HL-60 (cell line): Measurements from ENCODE around the gene SLC12A5.

Source experiments
- POLR2AphosphoS5 ChIP-seq: IDR thresholded peaks from 2 replicates; pipeline ENCODE4 v1.6.1; 2012; ENCODE audit warnings: low read depth
- TF ChIP-seq, protein P1 (sequence below): IDR thresholded peaks from one replicate; pipeline ENCODE4 v1.5.1; 2011; ENCODE audit warnings: low read length, control low read depth, inconsistent platforms; ENCODE audit not compliant: insufficient read depth
- TF ChIP-seq, protein P2 (sequence below): IDR thresholded peaks from 2 replicates; pipeline ENCODE4 v1.6.1; 2012; ENCODE audit warnings: low read depth; ENCODE audit not compliant: insufficient replicate concordance

DNA sequence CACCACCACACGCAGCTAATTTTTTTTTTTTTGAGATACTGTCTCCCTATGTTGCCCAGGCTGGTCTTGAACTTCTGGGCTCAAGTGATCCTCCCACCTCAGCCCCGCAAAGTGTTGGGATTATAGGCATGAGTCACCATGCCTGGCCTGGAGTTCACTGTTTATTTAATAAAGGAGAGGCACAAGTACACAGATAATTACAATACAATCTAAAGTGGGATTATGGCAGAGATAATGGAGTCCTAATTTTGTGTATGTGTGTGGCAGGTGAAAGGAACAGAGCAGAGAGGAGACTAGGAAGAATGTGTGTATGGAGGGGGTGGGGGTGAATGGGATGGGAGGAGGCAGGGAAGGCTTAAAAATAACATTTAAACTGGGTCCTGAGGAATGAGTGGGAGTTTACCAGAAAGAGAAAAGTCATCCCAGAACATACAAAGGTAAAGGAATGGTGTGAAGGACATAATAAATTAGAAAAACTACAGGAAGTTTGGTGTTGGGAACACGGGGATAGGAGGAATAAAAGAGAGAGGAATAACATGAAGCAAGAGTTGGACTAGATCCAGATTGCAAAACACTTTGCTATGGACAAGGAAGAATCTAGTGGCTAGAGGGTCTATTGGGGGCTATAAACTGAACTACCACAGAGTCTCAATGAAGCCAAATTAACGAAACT lies 56.3 kb downstream of the SLC12A5 start:
- TF ChIP-seq, protein P1, sequence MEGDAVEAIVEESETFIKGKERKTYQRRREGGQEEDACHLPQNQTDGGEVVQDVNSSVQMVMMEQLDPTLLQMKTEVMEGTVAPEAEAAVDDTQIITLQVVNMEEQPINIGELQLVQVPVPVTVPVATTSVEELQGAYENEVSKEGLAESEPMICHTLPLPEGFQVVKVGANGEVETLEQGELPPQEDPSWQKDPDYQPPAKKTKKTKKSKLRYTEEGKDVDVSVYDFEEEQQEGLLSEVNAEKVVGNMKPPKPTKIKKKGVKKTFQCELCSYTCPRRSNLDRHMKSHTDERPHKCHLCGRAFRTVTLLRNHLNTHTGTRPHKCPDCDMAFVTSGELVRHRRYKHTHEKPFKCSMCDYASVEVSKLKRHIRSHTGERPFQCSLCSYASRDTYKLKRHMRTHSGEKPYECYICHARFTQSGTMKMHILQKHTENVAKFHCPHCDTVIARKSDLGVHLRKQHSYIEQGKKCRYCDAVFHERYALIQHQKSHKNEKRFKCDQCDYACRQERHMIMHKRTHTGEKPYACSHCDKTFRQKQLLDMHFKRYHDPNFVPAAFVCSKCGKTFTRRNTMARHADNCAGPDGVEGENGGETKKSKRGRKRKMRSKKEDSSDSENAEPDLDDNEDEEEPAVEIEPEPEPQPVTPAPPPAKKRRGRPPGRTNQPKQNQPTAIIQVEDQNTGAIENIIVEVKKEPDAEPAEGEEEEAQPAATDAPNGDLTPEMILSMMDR, result no peak
- no peak for TF ChIP-seq POLR2AphosphoS5
- TF ChIP-seq, protein P2, sequence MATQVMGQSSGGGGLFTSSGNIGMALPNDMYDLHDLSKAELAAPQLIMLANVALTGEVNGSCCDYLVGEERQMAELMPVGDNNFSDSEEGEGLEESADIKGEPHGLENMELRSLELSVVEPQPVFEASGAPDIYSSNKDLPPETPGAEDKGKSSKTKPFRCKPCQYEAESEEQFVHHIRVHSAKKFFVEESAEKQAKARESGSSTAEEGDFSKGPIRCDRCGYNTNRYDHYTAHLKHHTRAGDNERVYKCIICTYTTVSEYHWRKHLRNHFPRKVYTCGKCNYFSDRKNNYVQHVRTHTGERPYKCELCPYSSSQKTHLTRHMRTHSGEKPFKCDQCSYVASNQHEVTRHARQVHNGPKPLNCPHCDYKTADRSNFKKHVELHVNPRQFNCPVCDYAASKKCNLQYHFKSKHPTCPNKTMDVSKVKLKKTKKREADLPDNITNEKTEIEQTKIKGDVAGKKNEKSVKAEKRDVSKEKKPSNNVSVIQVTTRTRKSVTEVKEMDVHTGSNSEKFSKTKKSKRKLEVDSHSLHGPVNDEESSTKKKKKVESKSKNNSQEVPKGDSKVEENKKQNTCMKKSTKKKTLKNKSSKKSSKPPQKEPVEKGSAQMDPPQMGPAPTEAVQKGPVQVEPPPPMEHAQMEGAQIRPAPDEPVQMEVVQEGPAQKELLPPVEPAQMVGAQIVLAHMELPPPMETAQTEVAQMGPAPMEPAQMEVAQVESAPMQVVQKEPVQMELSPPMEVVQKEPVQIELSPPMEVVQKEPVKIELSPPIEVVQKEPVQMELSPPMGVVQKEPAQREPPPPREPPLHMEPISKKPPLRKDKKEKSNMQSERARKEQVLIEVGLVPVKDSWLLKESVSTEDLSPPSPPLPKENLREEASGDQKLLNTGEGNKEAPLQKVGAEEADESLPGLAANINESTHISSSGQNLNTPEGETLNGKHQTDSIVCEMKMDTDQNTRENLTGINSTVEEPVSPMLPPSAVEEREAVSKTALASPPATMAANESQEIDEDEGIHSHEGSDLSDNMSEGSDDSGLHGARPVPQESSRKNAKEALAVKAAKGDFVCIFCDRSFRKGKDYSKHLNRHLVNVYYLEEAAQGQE, result no peak
